ENCODE measurements around the gene P3H2.
"Not testable (repeated sequence)": the region's sequence is repeated elsewhere in the genome, so short reads cannot be mapped to it uniquely, and the experiment has no call there.

P3H2 gene

DNA sequence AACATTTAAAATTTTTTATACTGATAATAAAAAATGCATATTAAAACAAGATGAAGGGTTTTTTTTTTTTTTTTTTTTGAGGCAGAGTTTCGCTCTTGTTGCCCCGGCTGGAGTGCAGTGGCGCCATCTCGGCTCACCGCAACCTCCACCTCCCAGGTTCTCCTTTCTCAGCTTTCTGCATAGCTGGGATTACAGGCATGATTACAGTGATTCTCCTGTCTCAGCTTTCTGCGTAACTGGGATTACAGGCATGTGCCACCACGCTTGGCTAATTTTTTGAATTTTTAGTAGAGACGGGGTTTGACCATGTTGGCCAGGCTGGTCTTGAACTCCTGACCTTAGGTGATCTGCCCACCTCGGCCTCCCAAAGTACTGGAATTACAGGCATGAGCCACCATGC is 48.8 kb downstream of the P3H2 start:
- H3K9ac ChIP-seq (ENCODE audit: low read depth, low read length); H3K9me3 ChIP-seq (ENCODE audit: insufficient read depth, low read depth, low read length); H3K36me3 ChIP-seq (ENCODE audit: insufficient read depth, low read length); H3K27ac ChIP-seq (ENCODE audit: low read depth, low read length); H3K27me3 ChIP-seq (ENCODE audit: insufficient read depth, low read length); H3K4me1 ChIP-seq (ENCODE audit: insufficient read depth, low read length); H3K4me3 ChIP-seq (ENCODE audit: low read length): not testable (repeated sequence)
- WGBS, result 95% methylated on average over 9 of the region's 9 CpGs

GRCh38 chr3:190070622-190071347 is 49.9 kb downstream of the P3H2 start:
- no peaks in the 10 kb centered on the region for H3K36me3 ChIP-seq (ENCODE audit: insufficient read depth, low read length)
- H3K27ac ChIP-seq (ENCODE audit: low read depth, low read length), result no peak overlapping the region
- 94% methylated on average over 3 of the region's 5 CpGs for WGBS
- no peak overlapping the region for H3K4me3 ChIP-seq (ENCODE audit: low read length)
- no peaks in the 10 kb centered on the region for H3K9me3 ChIP-seq (ENCODE audit: insufficient read depth, low read depth, low read length)
- no peaks in the 10 kb centered on the region for H3K27me3 ChIP-seq (ENCODE audit: insufficient read depth, low read length)
- H3K4me1 ChIP-seq (ENCODE audit: insufficient read depth, low read length), result no peaks in the 10 kb centered on the region
- no peak overlapping the region for H3K9ac ChIP-seq (ENCODE audit: low read depth, low read length)

- no peak overlapping the region for H3K27ac ChIP-seq (ENCODE audit: low read depth, low read length)
- H3K4me1 ChIP-seq (ENCODE audit: insufficient read depth, low read length), result peaks cover 8% of the 10 kb centered on the region; the same call in 1 of the 2 replicates
- H3K9me3 ChIP-seq (ENCODE audit: insufficient read depth, low read depth, low read length), result no peaks in the 10 kb centered on the region
- H3K36me3 ChIP-seq (ENCODE audit: insufficient read depth, low read length), result no peaks in the 10 kb centered on the region
- H3K4me3 ChIP-seq (ENCODE audit: low read length), result no peak overlapping the region
- WGBS, result no CpG with 5 or more reads among the region's 2 CpGs
- no peak overlapping the region for H3K9ac ChIP-seq (ENCODE audit: low read depth, low read length)
- H3K27me3 ChIP-seq (ENCODE audit: insufficient read depth, low read length), result no peaks in the 10 kb centered on the region
Measured at GRCh38 chr3:190065204-190065603, 55.5 kb downstream of the P3H2 start.

- Histone ChIP-seq H3K27me3 (ENCODE audit: insufficient read depth, low read length) (no peaks in the 10 kb centered on the region), H3K36me3 (ENCODE audit: insufficient read depth, low read length) (no peaks in the 10 kb centered on the region), H3K4me1 (ENCODE audit: insufficient read depth, low read length) (peaks cover 8% of the 10 kb centered on the region; the same call in 1 of the 2 replicates), H3K9ac (ENCODE audit: low read depth, low read length) (no peak overlapping the region), H3K4me3 (ENCODE audit: low read length) (no peak overlapping the region), H3K9me3 (ENCODE audit: insufficient read depth, low read depth, low read length) (no peaks in the 10 kb centered on the region), H3K27ac (ENCODE audit: low read depth, low read length) (no peak overlapping the region)
- WGBS, result 98% methylated on average over 2 of the region's 2 CpGs
Measured at GRCh38 chr3:190064659-190065058, 56.0 kb downstream of the P3H2 start.

- H3K27me3 ChIP-seq (ENCODE audit: insufficient read depth, low read length), result no peaks in the 10 kb centered on the region
- no peaks in the 10 kb centered on the region for H3K36me3 ChIP-seq (ENCODE audit: insufficient read depth, low read length)
- H3K27ac ChIP-seq (ENCODE audit: low read depth, low read length), result no peak overlapping the region
- H3K4me3 ChIP-seq (ENCODE audit: low read length), result no peak overlapping the region
- 87% methylated on average over 2 of the region's 3 CpGs for WGBS
- H3K9ac ChIP-seq (ENCODE audit: low read depth, low read length), result no peak overlapping the region
- H3K9me3 ChIP-seq (ENCODE audit: insufficient read depth, low read depth, low read length), result no peaks in the 10 kb centered on the region
- H3K4me1 ChIP-seq (ENCODE audit: insufficient read depth, low read length), result peaks cover 13% of the 10 kb centered on the region
Measured at GRCh38 chr3:190064112-190064511, 56.6 kb downstream of the P3H2 start.

DNA sequence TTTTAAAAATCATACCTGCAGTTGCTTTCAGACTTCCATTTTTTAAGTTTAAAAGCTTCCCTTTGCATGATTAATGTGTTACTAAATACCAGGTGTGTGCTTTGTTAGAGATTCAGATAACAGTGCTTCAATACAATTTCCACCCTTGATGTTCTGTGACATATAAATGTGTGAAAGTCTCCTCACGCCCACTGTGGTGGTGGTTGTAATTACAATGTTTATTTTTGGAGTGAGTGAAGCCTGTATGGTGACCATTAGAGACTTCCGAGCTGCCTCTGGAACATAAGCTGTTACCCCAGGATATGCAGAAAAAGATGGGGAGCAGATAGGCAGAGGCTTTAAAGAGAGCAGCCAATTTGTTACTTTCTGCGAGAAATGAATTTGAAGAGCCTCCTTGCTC is 57.2 kb downstream of the P3H2 start:
- H3K36me3 ChIP-seq (ENCODE audit: insufficient read depth, low read length), result no peaks in the 10 kb centered on the region
- peaks cover 19% of the 10 kb centered on the region for H3K4me1 ChIP-seq (ENCODE audit: insufficient read depth, low read length)
- H3K9me3 ChIP-seq (ENCODE audit: insufficient read depth, low read depth, low read length), result no peaks in the 10 kb centered on the region
- no peak overlapping the region for H3K9ac ChIP-seq (ENCODE audit: low read depth, low read length)
- H3K27ac ChIP-seq (ENCODE audit: low read depth, low read length), result no peak overlapping the region
- H3K27me3 ChIP-seq (ENCODE audit: insufficient read depth, low read length), result no peaks in the 10 kb centered on the region
- H3K4me3 ChIP-seq (ENCODE audit: low read length), result no peak overlapping the region
- WGBS, result 84% methylated on average over 3 of the region's 3 CpGs

DNA sequence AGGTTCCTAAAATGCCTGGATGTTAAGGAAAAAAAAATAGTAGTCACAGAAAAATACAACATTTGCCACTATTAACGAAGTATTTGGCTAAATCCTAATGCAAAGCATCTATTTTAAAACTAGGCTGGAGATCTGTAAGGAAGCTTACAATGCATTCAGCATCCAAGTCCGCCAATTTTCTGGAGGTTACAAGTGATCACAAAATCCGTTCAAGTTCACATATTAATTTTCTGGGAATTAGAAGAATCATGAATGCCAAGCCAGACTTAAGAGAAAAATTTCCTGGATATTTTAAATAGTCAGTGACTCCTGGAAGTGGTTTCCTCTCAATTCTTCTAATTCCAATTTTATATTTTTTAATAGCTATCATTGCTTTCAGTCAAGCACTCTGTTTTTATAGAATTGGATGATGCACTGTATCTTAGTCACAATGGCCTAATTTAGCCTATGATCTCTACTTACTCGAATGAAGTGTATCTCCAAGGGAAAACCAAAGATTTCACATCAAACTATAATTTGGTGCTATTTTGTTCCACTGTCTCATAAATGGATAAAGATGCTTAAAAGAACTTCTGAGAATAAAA is 60.4 kb downstream of the P3H2 start:
- Histone ChIP-seq H3K9me3 (ENCODE audit: insufficient read depth, low read depth, low read length) (no peaks in the 10 kb centered on the region), H3K27me3 (ENCODE audit: insufficient read depth, low read length) (no peaks in the 10 kb centered on the region), H3K27ac (ENCODE audit: low read depth, low read length) (no peak overlapping the region), H3K4me3 (ENCODE audit: low read length) (no peak overlapping the region), H3K4me1 (ENCODE audit: insufficient read depth, low read length) (peaks cover 30% of the 10 kb centered on the region), H3K36me3 (ENCODE audit: insufficient read depth, low read length) (no peaks in the 10 kb centered on the region), H3K9ac (ENCODE audit: low read depth, low read length) (no peak overlapping the region)
- 97% methylated on average over 4 of the region's 4 CpGs for WGBS

GRCh38 chr3:190059242-190059590 is 61.5 kb downstream of the P3H2 start:
- Histone ChIP-seq H3K27me3 (ENCODE audit: insufficient read depth, low read length) (no peaks in the 10 kb centered on the region), H3K27ac (ENCODE audit: low read depth, low read length) (no peak overlapping the region), H3K9me3 (ENCODE audit: insufficient read depth, low read depth, low read length) (no peaks in the 10 kb centered on the region), H3K4me3 (ENCODE audit: low read length) (no peak overlapping the region), H3K9ac (ENCODE audit: low read depth, low read length) (peak overlapping the region; percentile 13; the same call in 1 of the 2 replicates), H3K36me3 (ENCODE audit: insufficient read depth, low read length) (no peaks in the 10 kb centered on the region), H3K4me1 (ENCODE audit: insufficient read depth, low read length) (peaks cover 38% of the 10 kb centered on the region)
- WGBS, result 90% methylated on average over 1 of the region's 1 CpG

DNA sequence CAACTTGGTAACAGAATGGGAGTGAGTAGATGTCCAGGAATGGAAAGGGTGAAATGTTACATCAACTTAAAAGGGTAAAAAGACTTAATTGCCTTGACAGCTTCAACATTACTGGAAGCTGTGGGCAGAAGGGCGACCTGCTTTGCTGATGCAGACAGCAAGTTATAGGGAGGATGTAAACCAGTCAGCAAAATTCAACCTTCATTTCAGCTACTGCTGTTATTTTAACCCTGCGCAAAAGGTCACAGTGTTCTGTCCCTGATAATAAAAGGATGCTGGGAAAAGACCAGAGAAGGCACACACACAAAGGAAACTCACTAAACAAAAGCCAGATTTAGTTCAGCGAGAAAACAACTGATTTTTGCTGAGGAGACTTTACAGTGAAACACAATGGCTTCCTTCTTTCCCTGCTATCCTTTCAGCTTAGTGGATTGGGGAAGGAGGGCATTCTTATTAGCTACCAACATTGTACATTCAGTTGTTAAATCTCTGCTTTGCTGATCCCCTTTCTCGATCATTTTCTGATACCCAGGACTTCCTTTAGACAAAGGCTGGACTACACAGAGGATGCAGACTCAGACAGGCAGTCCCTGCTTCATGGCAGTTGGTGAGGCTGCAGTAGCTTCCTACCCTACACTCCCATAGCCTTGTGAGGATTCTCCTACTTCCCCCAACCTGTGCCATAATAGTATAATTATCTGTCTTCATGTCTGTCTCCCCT is 62.0 kb downstream of the P3H2 start:
- 89% methylated on average over 4 of the region's 4 CpGs for WGBS
- Histone ChIP-seq H3K4me3 (ENCODE audit: low read length) (no peak overlapping the region), H3K4me1 (ENCODE audit: insufficient read depth, low read length) (peaks cover 38% of the 10 kb centered on the region), H3K27me3 (ENCODE audit: insufficient read depth, low read length) (no peaks in the 10 kb centered on the region), H3K9me3 (ENCODE audit: insufficient read depth, low read depth, low read length) (no peaks in the 10 kb centered on the region), H3K27ac (ENCODE audit: low read depth, low read length) (no peak overlapping the region), H3K9ac (ENCODE audit: low read depth, low read length) (peak overlapping the region; percentile 13; the same call in 1 of the 2 replicates), H3K36me3 (ENCODE audit: insufficient read depth, low read length) (no peaks in the 10 kb centered on the region)

DNA sequence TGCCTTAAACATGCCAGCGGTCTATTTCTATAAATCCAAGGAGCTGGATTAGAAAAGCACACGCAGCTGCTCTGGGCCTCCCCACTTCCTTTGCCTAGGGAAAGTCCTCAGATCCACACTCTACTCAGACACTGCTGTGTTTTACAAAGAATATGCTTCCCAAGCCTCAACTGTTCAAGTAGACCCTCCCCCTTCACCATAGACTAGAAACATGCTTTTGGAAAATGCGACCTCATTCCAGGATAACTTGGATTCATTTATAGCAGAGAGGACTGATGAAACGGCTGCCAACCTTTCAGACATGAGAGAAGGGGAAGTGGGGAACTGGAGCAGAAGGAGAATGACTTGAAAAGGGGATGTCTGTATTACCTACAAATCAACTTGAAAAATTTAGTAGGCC is 64.0 kb downstream of the P3H2 start:
- no peak overlapping the region for H3K4me3 ChIP-seq (ENCODE audit: low read length)
- H3K9me3 ChIP-seq (ENCODE audit: insufficient read depth, low read depth, low read length), result no peaks in the 10 kb centered on the region
- no peak overlapping the region for H3K27ac ChIP-seq (ENCODE audit: low read depth, low read length)
- no peaks in the 10 kb centered on the region for H3K36me3 ChIP-seq (ENCODE audit: insufficient read depth, low read length)
- WGBS, result 90% methylated on average over 4 of the region's 4 CpGs
- H3K27me3 ChIP-seq (ENCODE audit: insufficient read depth, low read length), result no peaks in the 10 kb centered on the region
- H3K9ac ChIP-seq (ENCODE audit: low read depth, low read length), result no peak overlapping the region
- peaks cover 42% of the 10 kb centered on the region for H3K4me1 ChIP-seq (ENCODE audit: insufficient read depth, low read length)

DNA sequence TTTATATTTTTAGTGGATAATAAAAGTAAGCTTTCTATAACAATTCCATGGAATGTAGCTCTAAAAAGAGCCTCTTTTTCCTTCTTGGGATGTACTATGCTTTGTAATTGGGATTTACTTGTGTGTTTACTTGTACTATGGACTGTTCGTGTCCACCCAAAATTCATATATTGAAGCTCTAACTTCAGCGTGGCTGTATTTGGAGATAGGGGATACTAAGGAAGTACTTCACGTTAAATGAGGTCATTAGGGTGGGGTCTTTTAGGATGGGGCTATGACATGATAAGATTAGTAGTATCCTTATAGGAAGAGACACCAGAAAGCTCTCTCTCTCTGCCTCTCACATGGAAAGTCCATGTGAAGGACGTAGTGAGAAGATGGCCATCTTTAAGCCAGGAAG is 64.9 kb downstream of the P3H2 start:
- WGBS, result 94% methylated on average over 4 of the region's 4 CpGs
- Histone ChIP-seq H3K4me3 (ENCODE audit: low read length) (no peak overlapping the region), H3K36me3 (ENCODE audit: insufficient read depth, low read length) (no peaks in the 10 kb centered on the region), H3K27ac (ENCODE audit: low read depth, low read length) (no peak overlapping the region), H3K9me3 (ENCODE audit: insufficient read depth, low read depth, low read length) (no peaks in the 10 kb centered on the region), H3K27me3 (ENCODE audit: insufficient read depth, low read length) (no peaks in the 10 kb centered on the region), H3K9ac (ENCODE audit: low read depth, low read length) (no peak overlapping the region), H3K4me1 (ENCODE audit: insufficient read depth, low read length) (peaks cover 52% of the 10 kb centered on the region)
